ENCODE data around the gene HCFC1. TPM values are rescaled to one million over a fixed set of nuclear protein-coding genes. Genes with fewer than 3 reads are reported as not detected.
A peak's percentile ranks its signal among the peaks of the same experiment; 100 is the strongest.
"Not testable (repeated sequence)": the region's sequence is repeated elsewhere in the genome, so short reads cannot be mapped to it uniquely, and the experiment has no call there.

HCFC1 gene
- total RNA-seq, 1 experiment from 2014 or later = 137 TPM

GRCh38 chrX:153981771-153982533 is 10.3 kb upstream of the HCFC1 start:
- H3K4me1 ChIP-seq (ENCODE audit: insufficient read depth, low read length, poor library complexity, severe bottlenecking) = no peaks in the 10 kb centered on the region
- ChIA-PET CTCF (no interaction called here), POLR2A (ENCODE audit: low non-redundant PET) (no interaction called here)
- no peak for TF ChIP-seq EZH2 (IDR thresholded peaks at IDR 0.05; ENCODE audit: borderline replicate concordance, low read depth, low read length, poor library complexity, severe bottlenecking)
- H3K4me3 ChIP-seq (ENCODE audit: low read depth, low read length, poor library complexity, severe bottlenecking) = no peak overlapping the region
- DNase-seq (ENCODE audit: low spot score) = no peak
- no peak overlapping the region for H3K27ac ChIP-seq (ENCODE audit: low read depth, low read length, poor library complexity, severe bottlenecking)
- H3K27me3 ChIP-seq (replicated peaks; ENCODE audit: insufficient read depth, low read depth, low read length, poor library complexity) = no peaks in the 10 kb centered on the region
- no peaks in the 10 kb centered on the region for H3K9me3 ChIP-seq (ENCODE audit: low read depth, low read length, poor library complexity, severe bottlenecking)
- H3K36me3 ChIP-seq (ENCODE audit: insufficient read depth, low read length, poor library complexity, severe bottlenecking) = no peaks in the 10 kb centered on the region
- BruUV-seq (replicated peaks) = no TSS peak
- intact Hi-C loops (cut with micrococcal nuclease; ENCODE audit: unreplicated experiment) = no loop called here

- Histone ChIP-seq H3K4me1 (ENCODE audit: insufficient read depth, low read length, poor library complexity, severe bottlenecking) (no peaks in the 10 kb centered on the region), H3K9me3 (ENCODE audit: low read depth, low read length, poor library complexity, severe bottlenecking) (no peaks in the 10 kb centered on the region), H3K36me3 (ENCODE audit: insufficient read depth, low read length, poor library complexity, severe bottlenecking) (no peaks in the 10 kb centered on the region), H3K4me3 (ENCODE audit: low read depth, low read length, poor library complexity, severe bottlenecking) (no peak overlapping the region), H3K27ac (ENCODE audit: low read depth, low read length, poor library complexity, severe bottlenecking) (no peak overlapping the region), H3K27me3 (replicated peaks; ENCODE audit: insufficient read depth, low read depth, low read length, poor library complexity) (no peaks in the 10 kb centered on the region)
- intact Hi-C loops (cut with micrococcal nuclease; ENCODE audit: unreplicated experiment) = no loop called here
- no peak for TF ChIP-seq CTCF (conservative IDR thresholded peaks at IDR 0.05; ENCODE audit: low read depth, low read length)
- DNase-seq (ENCODE audit: low spot score) = no peak
- BruUV-seq (replicated peaks) = no TSS peak
- POLR2A ChIA-PET (ENCODE audit: low non-redundant PET) = no interaction called here
- CTCF ChIA-PET = interaction anchor here (0.6 to 0.7 kb wide), 2 partner anchors 19 to 102 kb away, joined by 3 to 4 read pairs; no protein-coding TSS in a partner anchor
Observed at GRCh38 chrX:153981231-153981630, 9.6 kb upstream of the HCFC1 start.

- H3K4me3 ChIP-seq (ENCODE audit: low read depth, low read length, poor library complexity, severe bottlenecking); H3K27me3 ChIP-seq (replicated peaks; ENCODE audit: insufficient read depth, low read depth, low read length, poor library complexity); POLR2A ChIA-PET (ENCODE audit: low non-redundant PET); intact Hi-C loops (cut with micrococcal nuclease; ENCODE audit: unreplicated experiment); H3K27ac ChIP-seq (ENCODE audit: low read depth, low read length, poor library complexity, severe bottlenecking); DNase-seq (ENCODE audit: low spot score); H3K36me3 ChIP-seq (ENCODE audit: insufficient read depth, low read length, poor library complexity, severe bottlenecking); CTCF ChIA-PET; H3K9me3 ChIP-seq (ENCODE audit: low read depth, low read length, poor library complexity, severe bottlenecking); BruUV-seq (replicated peaks); H3K4me1 ChIP-seq (ENCODE audit: insufficient read depth, low read length, poor library complexity, severe bottlenecking): not testable (repeated sequence)
Observed at GRCh38 chrX:153980394-153980793, 8.8 kb upstream of the HCFC1 start.

- TF ChIP-seq CTCF (conservative IDR thresholded peaks at IDR 0.05; ENCODE audit: low read depth, low read length) = no peak
- no peak for TF ChIP-seq EZH2 (IDR thresholded peaks at IDR 0.05; ENCODE audit: borderline replicate concordance, low read depth, low read length, poor library complexity, severe bottlenecking)
- ChIA-PET POLR2A (ENCODE audit: low non-redundant PET) (no interaction called here), CTCF (no interaction called here)
- no peaks in the 10 kb centered on the region for H3K27me3 ChIP-seq (replicated peaks; ENCODE audit: insufficient read depth, low read depth, low read length, poor library complexity)
- no peaks in the 10 kb centered on the region for H3K36me3 ChIP-seq (ENCODE audit: insufficient read depth, low read length, poor library complexity, severe bottlenecking)
- peak overlapping the region; percentile 23 for H3K27ac ChIP-seq (ENCODE audit: low read depth, low read length, poor library complexity, severe bottlenecking)
- intact Hi-C loops (cut with micrococcal nuclease; ENCODE audit: unreplicated experiment) = loop anchor here (10.0 kb wide), 1 partner anchor 420 kb away; the partner anchor contains the start of gene RPL10
- no peak for DNase-seq (ENCODE audit: low spot score)
- no peak overlapping the region for H3K4me3 ChIP-seq (ENCODE audit: low read depth, low read length, poor library complexity, severe bottlenecking)
- no TSS peak for BruUV-seq (replicated peaks)
- peaks cover 7% of the 10 kb centered on the region for H3K4me1 ChIP-seq (ENCODE audit: insufficient read depth, low read length, poor library complexity, severe bottlenecking)
- H3K9me3 ChIP-seq (ENCODE audit: low read depth, low read length, poor library complexity, severe bottlenecking) = no peaks in the 10 kb centered on the region
Observed at GRCh38 chrX:153974726-153975286, 3.2 kb upstream of the HCFC1 start.
